HG03432 (cell line): ENCODE results near the gene MORN1.

Experiments
- ATAC-seq: cut with Tn5 transposase; IDR thresholded peaks from one replicate; pipeline ENCODE4 v1.9.1; 2021; ENCODE audit warnings: mild to moderate bottlenecking, moderate library complexity; ENCODE audit not compliant: unreplicated experiment

MORN1 gene

DNA sequence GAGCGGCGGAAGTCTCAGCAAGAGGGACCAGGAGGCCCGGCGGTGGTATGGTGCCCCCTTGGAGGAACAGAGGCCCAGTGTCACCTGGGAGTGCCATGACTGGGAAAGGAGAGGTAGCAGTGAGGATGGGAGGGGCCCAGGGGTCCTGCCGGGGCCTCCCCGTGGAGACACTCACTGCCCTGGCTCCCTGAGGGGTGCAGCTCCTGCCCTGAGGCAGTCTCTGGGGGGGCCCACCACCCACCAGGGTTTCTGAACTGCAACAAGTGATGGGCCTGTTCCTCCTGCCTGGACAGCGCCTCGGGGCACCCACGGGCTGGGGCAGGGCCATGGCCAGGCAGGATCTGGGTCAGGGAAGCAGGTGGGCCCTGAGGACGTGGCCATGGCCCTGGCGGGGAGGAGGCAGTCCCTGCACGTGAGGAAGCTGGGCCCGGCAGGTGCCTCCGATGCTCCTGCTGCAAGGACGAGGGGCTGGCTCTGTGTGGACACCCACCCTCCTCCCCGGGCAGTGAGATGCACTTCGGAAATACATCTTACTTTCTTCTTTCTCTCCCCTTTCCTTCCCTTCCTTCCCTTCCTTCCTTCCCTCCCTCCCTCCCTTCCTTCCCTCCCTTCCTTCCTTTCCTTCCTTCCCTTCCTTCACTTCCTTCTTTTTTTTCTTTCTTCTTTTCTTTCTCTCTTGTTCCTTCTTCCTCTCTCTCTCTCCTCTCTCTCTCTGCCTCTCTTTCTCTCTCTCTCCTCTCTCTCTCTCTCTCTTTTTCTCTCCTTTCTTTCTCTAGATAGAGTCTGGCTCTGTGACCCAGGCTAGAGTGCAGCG is 66.6 kb downstream of the MORN1 start:
- no peak for ATAC-seq

GRCh38 chr1:2323451-2323974 is 67.8 kb downstream of the MORN1 start:
- ATAC-seq, result no peak

GRCh38 chr1:2322581-2323211 is 68.7 kb downstream of the MORN1 start:
- no peak for ATAC-seq

DNA sequence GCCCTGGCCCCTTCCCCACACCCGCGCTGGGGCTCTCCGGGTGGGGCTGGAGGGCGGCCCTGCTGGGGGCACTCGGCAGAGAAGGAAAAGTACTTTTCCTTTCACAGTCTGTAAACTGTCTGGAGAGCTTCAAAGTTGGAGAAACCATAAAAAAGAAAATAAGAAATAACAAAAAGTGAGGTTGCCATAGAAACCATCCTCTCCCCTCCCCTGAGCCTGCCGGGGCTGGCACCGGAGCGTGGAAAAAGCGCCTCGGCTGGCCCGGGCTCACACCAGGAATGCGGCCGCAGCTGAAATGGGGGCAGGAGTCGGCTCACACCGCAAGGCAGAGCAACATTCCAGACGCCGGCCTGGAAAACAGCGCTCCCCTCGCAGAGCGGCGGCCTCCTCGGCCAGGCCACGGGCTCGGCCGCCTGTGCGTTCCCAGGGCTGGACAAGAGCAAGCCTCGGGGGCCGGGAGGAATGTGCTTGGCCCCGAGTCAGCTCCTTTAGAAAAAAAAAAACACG is 69.2 kb downstream of the MORN1 start:
- ATAC-seq, result no peak

DNA sequence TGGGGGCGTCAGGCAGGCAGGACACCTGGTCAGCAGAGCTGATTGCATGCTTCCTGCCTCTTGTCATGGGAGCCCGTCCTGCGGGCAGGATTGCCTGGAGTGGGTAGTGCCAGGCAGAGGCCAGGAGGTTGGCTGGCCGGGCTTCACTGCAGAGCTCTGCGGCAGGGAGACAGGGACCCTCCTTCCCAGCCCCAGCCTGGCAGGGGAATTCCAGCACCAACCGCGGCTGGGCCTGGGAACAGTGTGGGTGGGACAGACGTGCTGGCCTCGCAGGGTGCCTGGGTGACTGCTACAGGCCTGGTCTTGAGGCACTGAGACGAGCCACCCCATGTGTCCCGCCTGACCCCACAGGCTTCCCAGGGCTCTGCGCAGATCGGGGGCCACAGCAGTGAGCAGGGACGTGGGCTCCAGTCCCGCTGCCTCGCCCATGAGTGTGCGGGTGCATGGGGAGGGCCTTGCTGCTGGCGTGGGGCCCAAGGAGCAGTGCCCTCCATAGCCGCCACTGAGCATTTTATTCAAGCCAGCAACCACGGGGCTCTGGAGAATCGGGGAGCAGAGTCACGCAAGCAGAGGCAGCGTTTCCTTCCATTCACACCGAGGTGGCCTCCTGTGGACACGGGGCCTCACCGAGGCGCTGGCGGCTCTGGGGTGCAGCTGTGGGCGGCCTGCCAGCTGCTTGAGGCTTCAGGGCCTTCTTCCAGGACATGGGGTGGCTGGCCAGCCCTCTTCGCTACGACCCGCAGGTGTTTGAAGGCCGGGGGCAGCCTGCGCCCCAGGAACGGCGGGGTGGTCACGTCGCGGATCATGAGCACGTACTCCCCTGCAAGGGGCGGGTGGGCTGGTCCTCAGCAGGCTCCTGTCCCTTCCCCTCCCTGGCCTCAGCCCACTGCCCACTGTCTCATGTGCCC is 70.3 kb downstream of the MORN1 start:
- ATAC-seq, result no peak

DNA sequence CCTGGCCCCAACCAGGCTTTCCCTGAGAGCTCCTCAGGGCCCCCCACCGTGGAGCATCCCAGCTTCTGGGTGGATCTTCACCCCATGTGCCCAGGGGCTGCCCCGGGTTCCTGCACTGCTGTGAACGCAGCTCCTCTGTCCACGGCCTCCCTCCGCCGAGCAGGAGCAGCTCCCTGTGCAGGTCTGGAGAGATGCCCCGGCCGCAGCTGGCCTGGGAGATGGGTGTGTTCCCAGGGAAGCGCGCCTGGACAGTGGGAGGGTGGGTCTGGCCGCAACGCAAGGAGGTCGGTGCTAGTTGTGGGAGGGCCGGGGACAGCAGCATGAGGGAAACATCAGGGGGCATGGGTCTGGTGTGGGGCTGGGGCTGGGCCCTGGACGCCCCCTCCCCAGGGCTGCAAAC is 71.3 kb downstream of the MORN1 start:
- no peak for ATAC-seq

- ATAC-seq, result no peak
Measured at GRCh38 chr1:2319291-2319690, 72.1 kb downstream of the MORN1 start.

- ATAC-seq, result no peak
Measured at GRCh38 chr1:2318314-2319278, 72.8 kb downstream of the MORN1 start.

- no peak for ATAC-seq
Measured at GRCh38 chr1:2317230-2318065, 73.9 kb downstream of the MORN1 start.

DNA sequence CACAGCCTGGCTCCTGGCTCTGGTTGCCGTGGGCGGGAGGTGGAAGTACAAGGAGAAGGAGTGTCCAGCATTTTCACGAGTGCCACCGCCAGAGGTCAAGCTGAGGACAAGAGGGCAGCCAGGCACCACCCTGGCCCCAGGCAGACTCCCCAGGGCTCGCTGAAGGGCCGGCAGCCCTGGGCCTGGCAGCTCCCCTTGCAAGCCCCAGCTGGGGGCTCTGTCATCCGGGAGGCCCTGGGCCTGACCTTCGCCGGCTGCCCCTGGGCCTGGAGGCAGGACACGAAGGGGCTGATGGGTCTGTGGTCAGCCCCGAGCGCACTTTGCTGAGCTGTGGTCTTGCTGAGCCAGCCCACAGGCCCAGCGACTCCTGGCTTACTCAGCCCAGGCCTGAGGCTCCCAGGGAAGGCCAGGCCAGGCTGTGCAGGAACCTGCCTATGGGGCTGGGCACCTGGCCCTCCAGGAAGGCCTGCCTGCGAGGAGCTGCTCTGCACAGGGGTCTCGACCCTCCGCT is 74.8 kb downstream of the MORN1 start:
- no peak for ATAC-seq

- ATAC-seq, result no peak
Measured at GRCh38 chr1:2315674-2316450, 75.5 kb downstream of the MORN1 start.

GRCh38 chr1:2314803-2315673 is 76.3 kb downstream of the MORN1 start:
- ATAC-seq, result peak; percentile 41

DNA sequence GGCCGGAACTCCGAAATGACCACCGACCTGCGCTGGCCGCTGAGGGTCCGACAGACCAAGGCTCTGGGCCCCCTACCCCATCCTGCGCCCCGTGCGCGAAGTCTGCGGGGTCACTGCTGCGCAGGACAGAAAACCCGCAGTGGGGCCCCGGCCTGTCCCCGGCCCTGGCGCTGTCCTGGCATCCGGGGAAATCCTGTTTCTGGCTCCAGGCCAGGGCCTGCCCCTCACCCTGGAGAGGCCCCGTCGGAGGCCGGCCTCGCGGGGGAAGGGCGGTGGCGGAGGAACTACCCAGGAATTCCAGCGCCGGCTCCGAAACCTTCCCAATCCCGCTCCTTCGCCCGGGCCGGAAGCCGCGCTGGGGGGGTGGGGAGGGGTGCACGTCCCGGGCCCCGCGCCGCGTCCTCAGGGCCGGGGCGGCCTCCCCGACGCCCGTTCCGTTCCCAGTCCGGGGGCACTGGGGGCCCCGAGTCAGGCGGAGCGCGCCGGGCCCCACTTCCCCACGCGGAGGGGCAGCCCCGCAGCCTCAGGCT is 77.0 kb downstream of the MORN1 start:
- no peak for ATAC-seq

- no peak for ATAC-seq
Measured at GRCh38 chr1:2313651-2314261, 77.6 kb downstream of the MORN1 start.

DNA sequence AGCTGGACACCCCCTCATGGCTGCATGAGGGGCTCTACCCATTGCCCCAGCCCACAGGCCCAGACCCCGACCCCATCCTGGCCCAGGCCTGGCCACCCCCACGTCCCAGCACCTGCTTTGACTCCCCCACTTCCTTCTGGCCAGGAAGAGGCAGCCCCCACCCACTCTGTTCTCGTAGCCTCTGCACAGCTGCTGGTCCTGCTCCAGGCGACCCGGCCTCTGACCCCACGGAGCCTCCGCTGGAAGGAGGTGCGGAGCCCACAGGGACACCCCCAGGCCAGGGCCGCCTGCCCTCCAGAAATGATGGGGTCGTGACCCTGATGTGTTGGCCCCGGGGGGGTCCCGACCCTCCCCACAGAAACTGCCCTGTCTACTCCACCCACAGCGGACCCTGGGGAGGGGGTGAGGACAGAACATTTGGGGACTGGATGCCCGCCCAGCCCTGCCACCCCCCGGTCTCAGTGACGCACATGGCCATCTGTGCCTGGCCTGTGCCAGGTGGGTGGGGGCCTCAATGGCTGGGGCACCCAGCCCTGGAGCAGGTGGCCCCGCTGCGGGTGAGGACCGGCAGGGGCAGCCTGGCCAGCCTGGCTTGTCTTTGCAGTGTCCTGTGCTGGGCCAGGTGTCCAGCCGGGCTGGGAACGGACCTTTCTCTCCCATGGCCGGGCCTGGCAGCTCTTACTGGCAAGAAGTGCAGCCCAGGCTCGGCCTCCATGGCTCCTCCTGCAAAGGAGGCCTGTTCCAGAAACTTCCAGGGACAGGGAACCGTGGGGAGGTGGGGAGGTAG is 78.6 kb downstream of the MORN1 start:
- ATAC-seq, result no peak

DNA sequence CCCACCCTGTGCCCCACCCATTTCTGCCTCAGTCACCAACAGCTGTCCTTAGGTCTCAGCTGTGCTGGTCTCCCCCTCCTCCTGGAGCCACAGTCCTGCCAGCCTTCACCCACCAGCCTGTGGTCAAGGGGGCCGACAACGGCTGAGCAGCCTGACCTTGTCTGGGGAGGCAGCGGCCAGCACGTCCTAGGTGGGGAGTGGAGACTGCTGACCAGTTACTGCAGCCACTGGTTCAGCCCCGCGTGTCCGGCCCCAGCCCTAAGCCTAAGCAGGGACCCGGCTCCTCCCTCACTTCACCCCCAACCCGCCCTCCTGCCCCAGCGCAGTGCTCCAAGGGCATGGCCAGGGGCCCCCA is 79.2 kb downstream of the MORN1 start:
- ATAC-seq, result no peak
